ENCODE measurements around the gene FLNC.

DNA sequence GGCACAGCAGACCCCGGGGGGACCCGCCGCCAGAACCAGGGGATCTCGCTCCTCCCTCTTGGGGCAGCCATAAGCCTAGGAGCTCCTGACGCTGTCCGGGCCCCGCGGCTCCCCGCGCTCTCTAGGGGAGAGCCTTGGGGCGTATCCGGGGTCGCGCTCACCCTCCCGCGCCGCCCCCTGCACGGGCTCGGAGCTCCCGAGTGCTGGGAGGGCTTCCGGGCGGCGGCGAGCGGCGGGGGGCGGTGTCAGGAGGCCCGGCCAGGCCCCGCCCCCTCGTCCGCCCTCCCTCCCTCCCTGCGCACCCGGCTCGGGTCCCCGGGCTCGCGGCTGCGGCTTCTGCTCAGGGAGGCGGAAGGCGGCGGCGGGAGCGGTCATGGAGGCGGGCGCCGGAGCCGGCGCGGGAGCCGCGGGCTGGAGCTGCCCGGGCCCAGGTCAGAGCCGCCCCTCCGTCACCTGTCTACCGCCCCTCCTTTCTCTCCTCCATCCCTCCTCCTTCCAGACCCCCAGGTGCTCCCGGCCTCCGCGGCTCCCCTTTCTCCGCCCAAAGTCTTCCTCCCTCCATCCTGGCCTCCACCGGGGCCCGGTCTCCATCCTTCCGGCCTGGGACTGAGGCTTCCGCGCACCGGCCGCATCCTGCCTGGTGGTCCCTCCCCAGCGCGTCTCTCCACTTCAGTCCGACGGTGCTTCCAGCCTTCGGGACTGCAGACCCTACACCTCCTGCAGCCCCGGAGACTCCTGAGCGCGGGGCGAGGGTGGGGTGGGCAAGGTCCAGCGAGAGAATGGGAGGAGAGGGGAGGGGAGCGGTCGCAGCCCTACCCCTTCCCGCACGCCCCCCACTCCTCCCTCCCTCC is 38.9 kb upstream of the FLNC start, which contains the start of gene CCDC136:
- TF ChIP-seq POLR2A (IDR thresholded peaks at IDR 0.05), result no peak
- TF ChIP-seq, protein P1, sequence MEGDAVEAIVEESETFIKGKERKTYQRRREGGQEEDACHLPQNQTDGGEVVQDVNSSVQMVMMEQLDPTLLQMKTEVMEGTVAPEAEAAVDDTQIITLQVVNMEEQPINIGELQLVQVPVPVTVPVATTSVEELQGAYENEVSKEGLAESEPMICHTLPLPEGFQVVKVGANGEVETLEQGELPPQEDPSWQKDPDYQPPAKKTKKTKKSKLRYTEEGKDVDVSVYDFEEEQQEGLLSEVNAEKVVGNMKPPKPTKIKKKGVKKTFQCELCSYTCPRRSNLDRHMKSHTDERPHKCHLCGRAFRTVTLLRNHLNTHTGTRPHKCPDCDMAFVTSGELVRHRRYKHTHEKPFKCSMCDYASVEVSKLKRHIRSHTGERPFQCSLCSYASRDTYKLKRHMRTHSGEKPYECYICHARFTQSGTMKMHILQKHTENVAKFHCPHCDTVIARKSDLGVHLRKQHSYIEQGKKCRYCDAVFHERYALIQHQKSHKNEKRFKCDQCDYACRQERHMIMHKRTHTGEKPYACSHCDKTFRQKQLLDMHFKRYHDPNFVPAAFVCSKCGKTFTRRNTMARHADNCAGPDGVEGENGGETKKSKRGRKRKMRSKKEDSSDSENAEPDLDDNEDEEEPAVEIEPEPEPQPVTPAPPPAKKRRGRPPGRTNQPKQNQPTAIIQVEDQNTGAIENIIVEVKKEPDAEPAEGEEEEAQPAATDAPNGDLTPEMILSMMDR (IDR thresholded peaks at IDR 0.05), result no peak
